Caki2 (cell line): Measurements from ENCODE around the gene DDX24. TPM values are rescaled to one million over a fixed set of nuclear protein-coding genes. Genes with fewer than 3 reads are reported as not detected.

Experiments
- DNase-seq: peaks from one replicate; pipeline ENCODE4 v3.0.0-alpha.2; 2015; ENCODE audit warnings: low read depth
- in situ Hi-C: cut with HindIII; loops from 2 replicates; pipeline ENCODE4 v1.10.0; 2016; ENCODE audit warnings: low sequenced_read_pairs, low pct_unique_long_range_greater_than_20kb, mixed read lengths
- total RNA-seq: library from RNA; depleted of rRNA; stranded (reverse); fragments of >200 nt; shearing (Covaris generic); gene quantifications from 2 replicates; pipeline ENCODE4 v1.2.3, GENCODE V29; 2014; ENCODE audit warnings: low replicate concordance

Gene DDX24
- total RNA-seq, 1 experiment from 2014 or later, result 89.6 TPM

GRCh38 chr14:94041551-94042346, 39.3 kb downstream of the DDX24 start:
- in situ Hi-C loops, result no loop called here
- DNase-seq, result no peak

GRCh38 chr14:94040796-94041195, 40.2 kb downstream of the DDX24 start:
- DNase-seq, result no peak
- in situ Hi-C loops, result no loop called here

GRCh38 chr14:94040247-94040646, 40.8 kb downstream of the DDX24 start:
- no peak for DNase-seq
- in situ Hi-C loops, result no loop called here

GRCh38 chr14:94038921-94039629, 41.9 kb downstream of the DDX24 start:
- in situ Hi-C loops, result no loop called here
- DNase-seq, result no peak

- no peak for DNase-seq
- in situ Hi-C loops, result no loop called here
These were observed 42.5 kb downstream of the DDX24 start for GRCh38 chr14:94038510-94038909.

GRCh38 chr14:94037954-94038353, 43.0 kb downstream of the DDX24 start:
- no peak for DNase-seq
- in situ Hi-C loops, result no loop called here

- DNase-seq, result peak; percentile 35
- in situ Hi-C loops, result no loop called here
These were observed 44.5 kb downstream of the DDX24 start for GRCh38 chr14:94036313-94037167.

GRCh38 chr14:94034886-94035285, 46.1 kb downstream of the DDX24 start:
- no peak for DNase-seq
- in situ Hi-C loops, result no loop called here

GRCh38 chr14:94031883-94032279, 49.1 kb downstream of the DDX24 start:
- no peak for DNase-seq
- in situ Hi-C loops, result no loop called here

- in situ Hi-C loops, result no loop called here
- no peak for DNase-seq
These were observed 49.7 kb downstream of the DDX24 start for GRCh38 chr14:94031161-94031882.

GRCh38 chr14:94030571-94030970, 50.4 kb downstream of the DDX24 start:
- in situ Hi-C loops, result no loop called here
- no peak for DNase-seq

GRCh38 chr14:94029671-94030203, 51.3 kb downstream of the DDX24 start:
- DNase-seq, result no peak
- in situ Hi-C loops, result no loop called here

- in situ Hi-C loops, result no loop called here
- no peak for DNase-seq
These were observed 51.7 kb downstream of the DDX24 start for GRCh38 chr14:94029265-94029664.

- peak; percentile 66 for DNase-seq
- in situ Hi-C loops, result no loop called here
These were observed 52.6 kb downstream of the DDX24 start for GRCh38 chr14:94028450-94028826.

GRCh38 chr14:94027566-94028449, 53.2 kb downstream of the DDX24 start:
- in situ Hi-C loops, result no loop called here
- DNase-seq, result peak; percentile 44

GRCh38 chr14:94026889-94027469, 54.0 kb downstream of the DDX24 start:
- in situ Hi-C loops, result no loop called here

More at GRCh38 chr14:94026889-94027469, 54.0 kb downstream of the DDX24 start:
- DNase-seq, result no peak
